OCI-LY1 (cell line): Measurements from ENCODE around the gene CDH8.

ENCODE experiments used
- EZH2 ChIP-seq: fragments of 200-600 bp; sonication (generic), shearing (Covaris generic); IDR thresholded peaks from 2 replicates; pipeline ENCODE4 v1.8.0; 2017; ENCODE audit warnings: borderline replicate concordance, mixed run types, mild to moderate bottlenecking, antibody characterized with exemption, low read length, moderate library complexity, mixed read lengths
- TF ChIP-seq, protein P1 (sequence below): fragments of 200-600 bp; sonication (generic), shearing (Covaris generic); IDR thresholded peaks from 2 replicates; pipeline ENCODE4 v1.5.1; 2017; ENCODE audit warnings: mild to moderate bottlenecking, antibody characterized with exemption, low read length, moderate library complexity, mixed read lengths

GRCh38 chr16:61807551-61807950 lies 228.7 kb downstream of the CDH8 start:
- TF ChIP-seq, protein P1, sequence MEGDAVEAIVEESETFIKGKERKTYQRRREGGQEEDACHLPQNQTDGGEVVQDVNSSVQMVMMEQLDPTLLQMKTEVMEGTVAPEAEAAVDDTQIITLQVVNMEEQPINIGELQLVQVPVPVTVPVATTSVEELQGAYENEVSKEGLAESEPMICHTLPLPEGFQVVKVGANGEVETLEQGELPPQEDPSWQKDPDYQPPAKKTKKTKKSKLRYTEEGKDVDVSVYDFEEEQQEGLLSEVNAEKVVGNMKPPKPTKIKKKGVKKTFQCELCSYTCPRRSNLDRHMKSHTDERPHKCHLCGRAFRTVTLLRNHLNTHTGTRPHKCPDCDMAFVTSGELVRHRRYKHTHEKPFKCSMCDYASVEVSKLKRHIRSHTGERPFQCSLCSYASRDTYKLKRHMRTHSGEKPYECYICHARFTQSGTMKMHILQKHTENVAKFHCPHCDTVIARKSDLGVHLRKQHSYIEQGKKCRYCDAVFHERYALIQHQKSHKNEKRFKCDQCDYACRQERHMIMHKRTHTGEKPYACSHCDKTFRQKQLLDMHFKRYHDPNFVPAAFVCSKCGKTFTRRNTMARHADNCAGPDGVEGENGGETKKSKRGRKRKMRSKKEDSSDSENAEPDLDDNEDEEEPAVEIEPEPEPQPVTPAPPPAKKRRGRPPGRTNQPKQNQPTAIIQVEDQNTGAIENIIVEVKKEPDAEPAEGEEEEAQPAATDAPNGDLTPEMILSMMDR, result no peak
- no peak for TF ChIP-seq EZH2
